AG04450 (cell line): ENCODE results near the gene MTA1. TPM values are rescaled to one million over a fixed set of nuclear protein-coding genes. Genes with fewer than 3 reads are reported as not detected.

Source experiments
- CTCF ChIA-PET: fragments of 300-600, 350-600 bp; formaldehyde crosslinking; extraction: SDS; loops from one replicate; lab custom pipeline; 2022; ENCODE audit warnings: antibody characterized with exemption, inconsistent platforms; lab: Charles Lee
- POLR2A ChIA-PET: fragments of 350-600 bp; formaldehyde crosslinking; extraction: SDS; loops from one replicate; lab custom pipeline; 2021; ENCODE audit warnings: antibody characterized with exemption, inconsistent platforms; lab: Yijun Ruan, JAX
- DNase-seq: peaks from one replicate; pipeline ENCODE4 v3.0.0-alpha.2; 2011; ENCODE audit warnings: low read depth, low spot score
- H3K27ac ChIP-seq: one replicate; pipeline ENCODE4 v1.5.1; 2012; ENCODE audit warnings: low read depth, low read length, control low read depth
- H3K27me3 ChIP-seq: one replicate; pipeline ENCODE4 v1.6.0; 2012; ENCODE audit warnings: low read length; ENCODE audit not compliant: control insufficient read depth, insufficient read depth
- H3K4me3 ChIP-seq: 2 replicates; pipeline ENCODE4 v1.5.1; 2011; ENCODE audit warnings: mild to moderate bottlenecking, low read depth, low read length, control low read depth
- H3K9me3 ChIP-seq: 2 replicates; pipeline ENCODE4 v1.5.1; 2012; ENCODE audit warnings: low read length; ENCODE audit not compliant: control insufficient read depth, insufficient read depth
- CTCF ChIP-seq: IDR thresholded peaks from 2 replicates; pipeline ENCODE4 v1.5.1; 2011; ENCODE audit warnings: low read depth, low read length, control low read depth, inconsistent platforms
- polyA plus RNA-seq: library from polyadenylated mRNA; depleted of rRNA; stranded (reverse); fragments of >200 nt; gene quantifications from 2 replicates; pipeline ENCODE4 v1.2.3, GENCODE V29; 2011

The MTA1 gene
- polyA plus RNA-seq, 1 experiment = 36.0 TPM

DNA sequence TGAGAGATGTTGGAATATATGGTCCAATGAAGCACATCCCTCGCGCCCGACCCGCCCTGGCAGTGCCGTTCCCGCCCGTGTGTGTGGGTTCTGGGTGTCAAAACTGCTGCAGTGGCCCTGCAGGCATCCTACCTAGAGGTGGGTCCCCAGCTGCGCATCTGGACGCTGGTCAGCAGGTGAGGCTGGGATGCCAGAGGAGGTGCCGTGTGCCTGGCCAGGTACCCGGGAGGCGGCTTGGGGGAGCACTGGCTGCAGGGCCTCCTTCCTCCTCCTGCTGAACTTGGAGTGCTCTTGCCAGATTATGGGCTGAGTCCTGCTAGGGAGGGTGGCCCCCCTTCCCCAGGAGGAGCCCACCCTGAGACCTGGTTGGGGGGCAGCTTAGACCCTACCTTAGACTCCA is 5.2 kb downstream of the MTA1 start:
- Histone ChIP-seq H3K27ac (no peak overlapping the region), H3K9me3 (peaks cover 12% of the 10 kb centered on the region), H3K27me3 (no peaks in the 10 kb centered on the region), H3K4me3 (no peak overlapping the region)
- TF ChIP-seq CTCF = no peak
- POLR2A ChIA-PET = no interaction called here
- CTCF ChIA-PET = no interaction called here
- DNase-seq = no peak

DNA sequence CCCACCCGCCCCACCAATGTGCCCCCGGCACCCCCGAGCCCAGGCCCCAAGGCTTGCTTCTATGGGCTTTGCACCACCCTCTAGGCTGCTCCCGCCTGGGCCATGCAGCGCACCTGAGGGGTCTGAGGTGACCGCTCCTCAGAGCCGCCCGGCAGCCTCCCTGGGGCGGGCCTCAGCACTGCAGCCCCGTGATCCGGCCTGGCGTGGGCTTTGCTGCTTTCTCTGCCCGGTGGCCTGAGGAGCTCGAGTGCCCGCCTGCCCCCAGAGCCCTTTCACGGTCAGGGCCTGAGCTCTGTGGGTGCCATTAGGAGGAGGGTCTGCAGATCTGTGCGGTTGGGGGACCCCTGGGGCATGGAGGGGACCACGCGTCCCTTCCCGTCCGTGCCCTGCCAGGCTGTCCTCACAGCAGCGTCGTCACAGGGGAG is 6.2 kb downstream of the MTA1 start:
- no peak for DNase-seq
- Histone ChIP-seq H3K27ac (no peak overlapping the region), H3K27me3 (no peaks in the 10 kb centered on the region), H3K4me3 (no peak overlapping the region), H3K9me3 (peaks cover 12% of the 10 kb centered on the region)
- TF ChIP-seq CTCF = no peak
- ChIA-PET CTCF (no interaction called here), POLR2A (no interaction called here)

DNA sequence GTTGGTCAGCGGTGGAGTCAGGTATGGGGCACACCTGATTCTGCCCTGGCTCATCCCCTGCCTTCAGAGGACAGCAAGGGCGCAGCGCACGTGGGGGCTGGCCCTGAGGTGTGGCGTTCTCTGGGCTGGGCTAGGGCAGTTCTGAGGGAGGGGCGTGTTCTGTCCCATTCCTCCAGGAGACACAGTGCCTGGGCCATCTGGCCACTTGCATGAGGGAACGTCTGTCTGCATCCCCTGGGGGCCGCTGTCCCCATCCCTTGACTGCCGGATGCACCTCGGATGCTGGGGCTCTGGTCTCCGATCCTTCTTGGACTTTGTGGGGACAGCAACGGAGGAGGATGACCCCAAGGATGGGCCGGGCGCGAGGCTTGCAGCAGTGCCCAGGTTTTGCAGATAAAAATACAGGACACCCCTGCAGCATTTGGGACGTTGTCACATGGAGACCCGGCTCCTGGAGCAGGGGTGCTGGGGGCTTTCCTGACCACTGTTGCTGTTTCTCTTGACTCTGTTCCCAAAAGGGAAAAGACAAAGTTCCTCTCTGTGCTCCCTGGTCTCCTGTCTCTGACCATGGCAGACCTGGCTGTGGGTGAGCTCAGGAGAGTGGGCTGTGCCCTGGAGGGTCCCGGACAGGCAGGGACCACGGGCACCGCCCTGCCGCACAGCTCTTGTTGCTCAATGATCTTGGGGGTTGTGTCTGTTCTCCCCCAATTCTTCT is 6.9 kb downstream of the MTA1 start:
- ChIA-PET CTCF (no interaction called here), POLR2A (no interaction called here)
- no peaks in the 10 kb centered on the region for H3K27me3 ChIP-seq
- no peak for TF ChIP-seq CTCF
- no peak overlapping the region for H3K4me3 ChIP-seq
- H3K9me3 ChIP-seq = peaks cover 12% of the 10 kb centered on the region
- H3K27ac ChIP-seq = no peak overlapping the region
- DNase-seq = no peak

GRCh38 chr14:105427412-105427811 is 7.8 kb downstream of the MTA1 start:
- no peak overlapping the region for H3K27ac ChIP-seq
- no peak for DNase-seq
- H3K27me3 ChIP-seq = no peaks in the 10 kb centered on the region
- H3K9me3 ChIP-seq = peaks cover 12% of the 10 kb centered on the region
- no peak overlapping the region for H3K4me3 ChIP-seq
- ChIA-PET POLR2A (no interaction called here), CTCF (interaction anchor here (0.7 kb wide), 1 partner anchor 53 kb away, joined by 7 read pairs; no protein-coding TSS in a partner anchor)
- no peak for TF ChIP-seq CTCF

GRCh38 chr14:105427936-105428485 is 8.4 kb downstream of the MTA1 start:
- no peak for DNase-seq
- no peak overlapping the region for H3K27ac ChIP-seq
- H3K9me3 ChIP-seq = peaks cover 12% of the 10 kb centered on the region
- POLR2A ChIA-PET = no interaction called here
- TF ChIP-seq CTCF = no peak
- no peaks in the 10 kb centered on the region for H3K27me3 ChIP-seq
- no peak overlapping the region for H3K4me3 ChIP-seq
- CTCF ChIA-PET = interaction anchor here (0.7 kb wide), 1 partner anchor 53 kb away, joined by 7 read pairs; no protein-coding TSS in a partner anchor
